ENCODE results near the gene NMNAT2.

DNA sequence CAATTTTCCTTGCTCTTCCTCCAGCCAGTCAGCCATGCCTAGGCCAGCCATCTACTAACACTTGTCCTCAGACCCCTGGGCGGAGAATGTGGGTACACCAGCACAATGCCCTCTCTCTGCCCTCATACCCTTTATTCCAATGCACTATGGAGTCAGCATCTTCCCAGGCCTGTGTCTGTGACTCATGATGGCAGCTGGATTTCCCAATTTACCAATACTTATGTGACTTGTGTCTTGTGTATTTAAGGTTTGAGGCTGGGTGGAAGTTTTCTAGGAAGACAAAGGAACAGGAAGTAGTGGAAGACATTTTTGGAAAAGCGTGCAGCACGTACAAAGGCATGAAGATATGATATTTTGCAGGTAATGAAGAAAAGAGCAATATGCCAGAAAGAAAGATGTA is 114.3 kb downstream of the NMNAT2 start:
- TF ChIP-seq CTCF (IDR thresholded peaks at IDR 0.05) = no peak
- TF ChIP-seq POLR2AphosphoS5 (IDR thresholded peaks at IDR 0.05) = peak in 1 of 4 donors; percentile 6
- no peak for TF ChIP-seq POLR2A (IDR thresholded peaks at IDR 0.05)
- no peak for TF ChIP-seq EP300 (IDR thresholded peaks at IDR 0.05)
